ENCODE measurements around the gene ZNFX1.

The ZNFX1 gene

DNA sequence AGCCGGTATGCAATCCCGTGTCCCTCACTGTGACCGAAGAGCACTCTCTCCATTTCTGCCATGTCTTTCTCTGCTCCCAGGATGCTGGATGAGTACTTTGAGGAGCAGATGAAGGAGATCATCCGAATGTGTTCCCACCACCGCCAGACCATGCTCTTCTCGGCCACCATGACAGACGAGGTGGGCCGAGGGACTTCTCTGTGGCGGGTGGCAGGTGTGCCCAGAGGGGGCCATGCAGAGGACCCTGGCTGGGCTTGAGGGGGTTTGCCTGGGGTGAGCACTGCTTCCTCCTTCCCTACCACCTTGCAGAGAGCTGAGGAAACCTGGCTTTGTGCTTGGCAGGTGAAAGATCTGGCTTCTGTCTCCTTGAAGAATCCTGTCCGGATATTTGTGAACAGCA lies 44.6 kb downstream of the ZNFX1 start:
- Histone ChIP-seq H3K36me3 (replicated peaks; ENCODE audit: insufficient read depth, low read length) (no peaks in the 10 kb centered on the region; the same call in 1 of the 2 replicates), H2AFZ (ENCODE audit: low read length) (no peak overlapping the region), H3K9ac (ENCODE audit: low read length) (no peak overlapping the region), H3K27me3 (replicated peaks; ENCODE audit: insufficient read depth, low read length) (no peaks in the 10 kb centered on the region), H3K27ac (ENCODE audit: low read length) (no peak overlapping the region), H3K4me2 (ENCODE audit: low read depth, low read length) (no peak overlapping the region), H3K79me2 (ENCODE audit: low read length) (no peaks in the 10 kb centered on the region), H3F3A (ENCODE audit: insufficient read depth, low read length) (no peaks in the 10 kb centered on the region), H3K9me3 (replicated peaks; ENCODE audit: insufficient read depth, low read length) (no peaks in the 10 kb centered on the region), H3K4me3 (ENCODE audit: low read length) (no peak overlapping the region), H3K4me1 (ENCODE audit: low read length) (no peaks in the 10 kb centered on the region), H3K9me2 (replicated peaks; ENCODE audit: insufficient read depth, low read length) (no peaks in the 10 kb centered on the region), H4K20me1 (ENCODE audit: insufficient read depth, low read length) (no peaks in the 10 kb centered on the region)
- DNase-seq, result no peak
- TF ChIP-seq EZH2 (optimal IDR thresholded peaks at IDR 0.05; ENCODE audit: low read depth, low read length), result no peak
- no peak for TF ChIP-seq EZH2phosphoT487 (IDR thresholded peaks at IDR 0.05; ENCODE audit: low read length)
- TF ChIP-seq, protein P1, sequence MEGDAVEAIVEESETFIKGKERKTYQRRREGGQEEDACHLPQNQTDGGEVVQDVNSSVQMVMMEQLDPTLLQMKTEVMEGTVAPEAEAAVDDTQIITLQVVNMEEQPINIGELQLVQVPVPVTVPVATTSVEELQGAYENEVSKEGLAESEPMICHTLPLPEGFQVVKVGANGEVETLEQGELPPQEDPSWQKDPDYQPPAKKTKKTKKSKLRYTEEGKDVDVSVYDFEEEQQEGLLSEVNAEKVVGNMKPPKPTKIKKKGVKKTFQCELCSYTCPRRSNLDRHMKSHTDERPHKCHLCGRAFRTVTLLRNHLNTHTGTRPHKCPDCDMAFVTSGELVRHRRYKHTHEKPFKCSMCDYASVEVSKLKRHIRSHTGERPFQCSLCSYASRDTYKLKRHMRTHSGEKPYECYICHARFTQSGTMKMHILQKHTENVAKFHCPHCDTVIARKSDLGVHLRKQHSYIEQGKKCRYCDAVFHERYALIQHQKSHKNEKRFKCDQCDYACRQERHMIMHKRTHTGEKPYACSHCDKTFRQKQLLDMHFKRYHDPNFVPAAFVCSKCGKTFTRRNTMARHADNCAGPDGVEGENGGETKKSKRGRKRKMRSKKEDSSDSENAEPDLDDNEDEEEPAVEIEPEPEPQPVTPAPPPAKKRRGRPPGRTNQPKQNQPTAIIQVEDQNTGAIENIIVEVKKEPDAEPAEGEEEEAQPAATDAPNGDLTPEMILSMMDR (IDR thresholded peaks at IDR 0.05; ENCODE audit: low read length), result no peak

GRCh38 chr20:49231471-49231870 lies 46.4 kb downstream of the ZNFX1 start:
- H3F3A ChIP-seq (ENCODE audit: insufficient read depth, low read length), result no peaks in the 10 kb centered on the region
- no peaks in the 10 kb centered on the region for H3K9me2 ChIP-seq (replicated peaks; ENCODE audit: insufficient read depth, low read length)
- no peaks in the 10 kb centered on the region for H3K27me3 ChIP-seq (replicated peaks; ENCODE audit: insufficient read depth, low read length)
- H3K36me3 ChIP-seq (replicated peaks; ENCODE audit: insufficient read depth, low read length), result no peaks in the 10 kb centered on the region
- H3K4me3 ChIP-seq (ENCODE audit: low read length), result no peak overlapping the region
- no peak for DNase-seq
- no peaks in the 10 kb centered on the region for H3K9me3 ChIP-seq (replicated peaks; ENCODE audit: insufficient read depth, low read length)
- no peaks in the 10 kb centered on the region for H4K20me1 ChIP-seq (ENCODE audit: insufficient read depth, low read length)
- H3K79me2 ChIP-seq (ENCODE audit: low read length), result no peaks in the 10 kb centered on the region
- H3K4me1 ChIP-seq (ENCODE audit: low read length), result no peaks in the 10 kb centered on the region
- H3K27ac ChIP-seq (ENCODE audit: low read length), result no peak overlapping the region
- H3K9ac ChIP-seq (ENCODE audit: low read length), result no peak overlapping the region
- H2AFZ ChIP-seq (ENCODE audit: low read length), result no peak overlapping the region
- TF ChIP-seq, protein P1 (IDR thresholded peaks at IDR 0.05; ENCODE audit: low read length), result no peak
- TF ChIP-seq EZH2 (optimal IDR thresholded peaks at IDR 0.05; ENCODE audit: low read depth, low read length), result no peak
- TF ChIP-seq EZH2phosphoT487 (IDR thresholded peaks at IDR 0.05; ENCODE audit: low read length), result no peak
- no peak overlapping the region for H3K4me2 ChIP-seq (ENCODE audit: low read depth, low read length)

DNA sequence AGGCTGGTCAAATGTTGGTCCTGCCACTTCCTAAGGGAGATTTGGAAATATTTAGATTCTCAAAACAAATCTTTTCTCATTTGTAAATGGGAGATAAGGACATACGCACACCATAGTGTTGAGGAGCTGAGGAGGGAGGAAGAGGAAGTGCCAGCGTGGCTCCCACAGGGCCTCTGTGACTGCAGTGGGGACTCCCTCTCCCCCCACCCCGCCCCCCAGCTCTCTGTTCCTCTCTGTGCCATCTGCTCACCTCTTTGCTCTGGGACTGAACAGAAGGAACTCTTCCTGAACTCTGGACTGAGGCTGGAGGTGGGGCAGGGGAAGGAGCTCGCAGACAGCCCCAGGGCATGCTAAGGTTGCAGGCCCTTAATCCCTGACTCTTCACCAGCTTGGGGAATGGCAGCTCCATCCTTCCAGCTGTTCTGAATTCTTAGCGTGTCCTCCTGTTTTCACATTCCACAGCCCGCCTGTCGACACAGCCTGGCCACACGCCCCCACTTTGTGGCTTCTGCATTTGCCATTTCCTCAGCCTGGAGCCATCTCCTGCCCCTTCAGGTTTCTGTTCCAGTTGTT lies 47.2 kb downstream of the ZNFX1 start:
- no peaks in the 10 kb centered on the region for H4K20me1 ChIP-seq (ENCODE audit: insufficient read depth, low read length)
- no peak overlapping the region for H2AFZ ChIP-seq (ENCODE audit: low read length)
- no peak overlapping the region for H3K9ac ChIP-seq (ENCODE audit: low read length)
- TF ChIP-seq, protein P1 (IDR thresholded peaks at IDR 0.05; ENCODE audit: low read length), result no peak
- TF ChIP-seq EZH2 (optimal IDR thresholded peaks at IDR 0.05; ENCODE audit: low read depth, low read length) (no peak), EZH2phosphoT487 (IDR thresholded peaks at IDR 0.05; ENCODE audit: low read length) (no peak)
- no peak overlapping the region for H3K4me3 ChIP-seq (ENCODE audit: low read length)
- H3K9me2 ChIP-seq (replicated peaks; ENCODE audit: insufficient read depth, low read length), result no peaks in the 10 kb centered on the region
- no peaks in the 10 kb centered on the region for H3F3A ChIP-seq (ENCODE audit: insufficient read depth, low read length)
- H3K4me2 ChIP-seq (ENCODE audit: low read depth, low read length), result no peak overlapping the region
- no peaks in the 10 kb centered on the region for H3K9me3 ChIP-seq (replicated peaks; ENCODE audit: insufficient read depth, low read length)
- no peaks in the 10 kb centered on the region for H3K27me3 ChIP-seq (replicated peaks; ENCODE audit: insufficient read depth, low read length)
- no peak overlapping the region for H3K27ac ChIP-seq (ENCODE audit: low read length)
- H3K4me1 ChIP-seq (ENCODE audit: low read length), result no peaks in the 10 kb centered on the region
- H3K79me2 ChIP-seq (ENCODE audit: low read length), result no peaks in the 10 kb centered on the region
- DNase-seq, result no peak
- 0 out of 2 replicates have a peak, but pooled peaks cover 7% of the 10 kb centered on the region for H3K36me3 ChIP-seq (replicated peaks; ENCODE audit: insufficient read depth, low read length)
